AG09309 (cell line): ENCODE data around the gene MAOB.
"Not testable (repeated sequence)": the region's sequence is repeated elsewhere in the genome, so short reads cannot be mapped to it uniquely, and the experiment has no call there.

Experiments
- DNase-seq: peaks from one replicate; pipeline ENCODE4 v3.0.0-alpha.2; 2010; ENCODE audit warnings: low read depth
- H3K4me3 ChIP-seq: 2 replicates; pipeline ENCODE4 v1.5.1; 2011; ENCODE audit warnings: mild to moderate bottlenecking, low read depth, low read length, moderate library complexity; ENCODE audit not compliant: control insufficient read depth
- CTCF ChIP-seq: IDR thresholded peaks from 2 replicates; pipeline ENCODE4 v1.5.1; 2011; ENCODE audit warnings: mild to moderate bottlenecking, low read depth, low read length, inconsistent platforms; ENCODE audit not compliant: insufficient read depth, control insufficient read depth; ENCODE audit errors: missing control alignments

MAOB gene

DNA sequence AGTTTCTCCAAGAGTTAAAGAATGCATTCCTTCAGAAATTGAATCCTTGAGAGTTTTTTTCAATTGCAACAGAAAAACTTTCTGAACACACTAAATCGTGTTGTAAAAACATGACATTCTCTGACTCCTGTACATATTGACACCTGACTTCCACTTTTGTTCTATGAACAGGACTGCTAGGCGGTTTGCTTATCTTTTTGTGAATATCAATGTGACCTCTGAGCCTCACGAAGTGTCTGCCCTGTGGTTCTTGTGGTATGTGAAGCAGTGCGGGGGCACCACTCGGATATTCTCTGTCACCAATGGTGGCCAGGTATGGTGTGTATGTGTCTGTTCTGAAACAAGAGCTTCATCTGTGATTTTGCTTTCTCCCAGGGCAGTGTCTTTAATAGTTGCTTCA lies 154.2 kb downstream of the MAOB start:
- TF ChIP-seq CTCF, result no peak

GRCh38 chrX:43727254-43727653 lies 155.0 kb downstream of the MAOB start:
- not testable (repeated sequence) for H3K4me3 ChIP-seq, DNase-seq

More for the DNA sequence above, 154.2 kb downstream of the MAOB start:
- H3K4me3 ChIP-seq, result no peak overlapping the region
- DNase-seq, result no peak

DNA sequence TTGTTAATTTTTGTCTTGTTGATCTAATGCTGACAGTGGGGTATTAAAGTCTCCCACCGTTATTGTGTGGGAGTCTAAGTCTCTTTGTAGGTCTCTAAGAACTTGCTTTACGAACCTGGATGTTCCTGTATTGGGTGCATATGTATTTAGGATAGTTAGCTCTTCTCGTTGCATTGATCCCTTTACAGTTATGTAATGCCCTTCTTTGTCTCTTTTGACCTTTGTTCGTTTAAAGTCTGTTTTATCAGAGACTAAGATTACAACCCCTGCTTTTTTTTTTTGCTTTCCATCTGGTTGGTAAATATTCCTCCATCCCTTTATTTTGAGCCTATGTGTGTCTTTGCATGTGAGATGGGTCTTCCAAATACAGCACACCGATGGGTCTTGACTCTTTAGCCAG lies 157.0 kb downstream of the MAOB start:
- not testable (repeated sequence) for DNase-seq, H3K4me3 ChIP-seq

DNA sequence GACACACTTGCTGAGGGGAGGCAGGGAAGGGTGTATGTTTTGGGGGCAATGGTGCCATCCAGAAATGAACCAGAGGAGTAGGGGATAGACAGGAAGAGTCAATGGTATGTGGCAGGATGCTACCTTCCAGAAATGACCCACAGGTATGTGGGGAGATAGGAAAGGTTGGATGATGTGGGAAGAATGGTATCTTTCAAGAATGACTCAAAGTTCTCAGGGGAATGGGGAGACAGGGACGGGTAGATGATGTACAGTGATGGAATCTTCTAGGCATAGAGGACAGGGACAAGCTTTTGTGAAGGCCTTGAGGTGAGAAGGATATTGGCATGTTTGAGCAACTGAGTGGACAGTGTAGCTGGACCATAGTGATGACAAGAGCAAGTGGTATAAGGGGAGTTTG lies 161.3 kb downstream of the MAOB start:
- H3K4me3 ChIP-seq, result no peak overlapping the region
- no peak for DNase-seq
- no peak for TF ChIP-seq CTCF

GRCh38 chrX:43720082-43720481 lies 162.2 kb downstream of the MAOB start:
- no peak for TF ChIP-seq CTCF
- no peak for DNase-seq
- no peak overlapping the region for H3K4me3 ChIP-seq

- no peak overlapping the region for H3K4me3 ChIP-seq
- no peak for TF ChIP-seq CTCF
- no peak for DNase-seq
Measured at GRCh38 chrX:43718956-43719355, 163.3 kb downstream of the MAOB start.

DNA sequence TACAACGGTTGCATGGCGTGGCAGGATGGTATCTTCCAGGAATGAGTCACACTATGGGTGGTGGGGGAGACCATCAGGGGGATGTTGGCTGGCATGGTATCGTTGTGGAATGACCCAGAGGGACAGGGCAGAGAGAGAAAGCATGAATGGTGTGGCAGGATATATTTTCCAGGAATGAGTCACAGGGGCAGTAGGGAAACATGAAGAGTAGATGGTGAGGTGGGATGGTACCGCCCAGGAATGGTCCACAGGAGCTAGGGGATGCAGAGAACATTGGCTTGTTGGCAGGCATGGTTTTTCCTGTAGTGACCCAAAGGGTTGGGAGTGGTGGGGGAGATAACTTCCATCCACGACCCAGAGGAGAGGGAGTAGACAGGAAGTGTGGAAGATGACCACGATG lies 163.7 kb downstream of the MAOB start:
- no peak overlapping the region for H3K4me3 ChIP-seq
- TF ChIP-seq CTCF, result no peak
- no peak for DNase-seq

DNA sequence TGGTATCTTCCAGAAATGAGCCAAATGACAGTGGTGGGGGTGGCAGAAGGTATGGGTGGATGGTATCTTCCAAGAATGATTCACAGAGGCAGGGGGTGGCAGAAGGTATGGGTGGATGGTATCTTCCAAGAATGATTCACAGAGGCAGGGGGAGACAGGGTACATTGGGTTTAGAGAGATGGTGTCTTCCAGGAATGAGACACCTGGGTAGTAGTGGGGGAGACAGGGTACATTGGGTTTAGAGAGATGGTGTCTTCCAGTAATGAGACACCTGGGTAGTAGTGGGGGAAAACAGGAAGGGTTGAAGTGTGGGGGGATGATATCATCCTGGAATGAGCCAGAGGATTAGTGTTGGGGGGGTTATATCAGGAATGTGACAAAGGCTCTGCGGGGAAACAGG lies 164.2 kb downstream of the MAOB start:
- no peak for TF ChIP-seq CTCF
- H3K4me3 ChIP-seq, result no peak overlapping the region
- DNase-seq, result no peak
